ENCODE data around the gene POLR1B.
"Not testable (repeated sequence)": the region's sequence is repeated elsewhere in the genome, so short reads cannot be mapped to it uniquely, and the experiment has no call there.

Gene POLR1B

DNA sequence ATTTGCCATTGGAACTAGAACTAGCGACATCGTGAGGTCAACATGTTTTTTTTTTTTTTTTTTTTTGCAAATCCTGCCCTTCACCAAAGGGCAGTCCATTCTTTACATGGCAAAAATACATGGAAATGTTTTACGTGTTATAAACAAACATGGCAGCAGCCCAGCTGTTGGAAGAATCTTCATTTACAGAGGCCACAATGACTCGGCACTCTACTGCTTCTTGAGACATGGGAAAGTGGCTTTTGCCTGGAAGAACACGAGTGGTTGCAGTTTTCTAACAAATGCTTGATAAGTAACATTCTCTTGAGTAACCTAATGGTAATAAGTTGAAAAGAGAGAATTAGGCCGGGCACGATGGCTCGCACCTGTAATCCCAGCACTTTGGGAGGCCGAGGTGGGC is 22.8 kb upstream of the POLR1B start:
- Histone ChIP-seq H3K9ac (ENCODE audit: low read depth, low read length) (no peak overlapping the region), H3K4me2 (ENCODE audit: low read length) (no peak overlapping the region), H3K4me1 (ENCODE audit: control insufficient read depth, insufficient read depth, low read length) (no peaks in the 10 kb centered on the region), H3K36me3 (ENCODE audit: insufficient read depth, low read length) (peaks cover 64% of the 10 kb centered on the region), H3K27me3 (ENCODE audit: control insufficient read depth, insufficient read depth, low read length) (no peaks in the 10 kb centered on the region), H3K4me3 (ENCODE audit: low read length) (no peak overlapping the region), H3K9me3 (replicated peaks; ENCODE audit: low read length) (no peaks in the 10 kb centered on the region)

DNA sequence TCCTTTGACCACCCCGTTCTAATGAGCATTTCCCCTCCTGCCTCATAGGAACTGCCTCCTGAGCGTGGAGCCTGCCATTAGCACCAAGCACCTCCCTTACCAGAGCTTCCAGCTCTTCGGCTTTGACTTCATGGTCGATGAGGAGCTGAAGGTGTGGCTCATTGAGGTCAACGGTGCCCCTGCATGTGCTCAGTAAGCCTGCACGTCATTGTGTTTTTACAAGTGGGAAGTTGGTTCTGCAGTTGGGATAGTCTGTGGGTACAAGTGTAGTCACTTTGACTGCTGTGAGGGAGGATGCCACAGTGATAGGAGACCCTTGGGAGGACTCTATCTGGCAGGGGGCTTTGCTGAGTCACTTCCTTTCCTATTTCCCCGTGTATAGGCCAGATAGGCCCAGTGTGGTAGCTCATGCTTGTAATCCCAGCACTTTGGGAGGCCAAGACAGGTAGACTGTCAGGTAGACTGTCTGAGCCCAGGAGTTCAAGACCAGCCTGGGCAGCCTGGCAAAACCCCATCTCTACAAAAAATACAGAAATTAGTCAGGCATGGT is 22.0 kb upstream of the POLR1B start:
- Histone ChIP-seq H3K36me3 (ENCODE audit: insufficient read depth, low read length) (peaks cover 56% of the 10 kb centered on the region), H3K4me2 (ENCODE audit: low read length) (no peak overlapping the region), H3K27me3 (ENCODE audit: control insufficient read depth, insufficient read depth, low read length) (no peaks in the 10 kb centered on the region), H3K4me3 (ENCODE audit: low read length) (no peak overlapping the region), H3K9me3 (replicated peaks; ENCODE audit: low read length) (no peaks in the 10 kb centered on the region), H3K4me1 (ENCODE audit: control insufficient read depth, insufficient read depth, low read length) (no peaks in the 10 kb centered on the region), H3K9ac (ENCODE audit: low read depth, low read length) (no peak overlapping the region)

DNA sequence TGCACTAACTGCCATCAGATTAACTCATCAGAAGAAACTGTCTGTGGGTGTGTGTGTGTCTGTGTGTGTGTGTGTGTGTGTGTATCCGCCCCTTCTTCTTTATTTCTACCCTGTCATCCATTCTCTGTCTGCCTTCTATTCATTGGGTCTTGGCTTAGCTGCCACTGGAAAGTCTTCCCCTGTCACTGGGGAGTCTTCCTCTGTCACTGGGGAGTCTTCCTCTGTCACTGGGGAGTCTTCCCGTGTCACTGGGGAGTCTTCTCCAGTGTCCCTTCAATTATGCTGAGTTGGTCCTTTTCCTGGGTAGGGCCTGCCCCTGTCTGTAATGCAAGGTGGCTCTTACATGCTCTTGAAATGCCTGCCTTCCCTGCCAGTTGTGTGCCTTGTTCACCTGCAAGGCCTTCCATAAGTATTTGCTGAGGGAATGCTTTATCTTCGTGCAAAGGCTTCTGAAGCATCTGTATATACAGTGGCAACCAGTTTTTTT is 18.9 kb upstream of the POLR1B start:
- no peaks in the 10 kb centered on the region for H3K4me1 ChIP-seq (ENCODE audit: control insufficient read depth, insufficient read depth, low read length)
- no peak overlapping the region for H3K4me3 ChIP-seq (ENCODE audit: low read length)
- H3K9me3 ChIP-seq (replicated peaks; ENCODE audit: low read length), result no peaks in the 10 kb centered on the region
- H3K36me3 ChIP-seq (ENCODE audit: insufficient read depth, low read length), result peaks cover 50% of the 10 kb centered on the region
- no peak overlapping the region for H3K4me2 ChIP-seq (ENCODE audit: low read length)
- H3K9ac ChIP-seq (ENCODE audit: low read depth, low read length), result no peak overlapping the region
- no peaks in the 10 kb centered on the region for H3K27me3 ChIP-seq (ENCODE audit: control insufficient read depth, insufficient read depth, low read length)

DNA sequence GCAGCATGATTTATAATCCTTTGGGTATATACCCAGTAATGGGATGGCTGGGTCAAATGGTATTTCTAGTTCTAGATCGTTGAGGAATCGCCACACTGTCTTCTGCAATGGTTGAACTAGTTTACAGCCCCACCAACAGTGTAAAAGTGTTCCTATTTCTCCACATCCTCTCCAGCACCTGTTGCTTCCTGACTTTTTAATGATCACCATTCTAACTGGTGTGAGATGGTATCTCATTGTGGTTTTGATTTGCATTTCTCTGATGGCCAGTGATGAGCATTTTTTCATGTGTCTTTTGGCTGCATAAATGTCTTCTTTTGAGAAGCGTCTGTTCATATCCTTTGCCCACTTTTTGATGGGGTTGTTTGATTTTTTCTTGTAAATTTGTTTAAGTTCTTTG is 18.0 kb upstream of the POLR1B start:
- not testable (repeated sequence) for H3K4me1 ChIP-seq (ENCODE audit: control insufficient read depth, insufficient read depth, low read length); H3K4me3 ChIP-seq (ENCODE audit: low read length); H3K27me3 ChIP-seq (ENCODE audit: control insufficient read depth, insufficient read depth, low read length); H3K9ac ChIP-seq (ENCODE audit: low read depth, low read length); H3K9me3 ChIP-seq (replicated peaks; ENCODE audit: low read length); H3K4me2 ChIP-seq (ENCODE audit: low read length)
- H3K36me3 ChIP-seq (ENCODE audit: insufficient read depth, low read length), result peaks cover 50% of the 10 kb centered on the region

DNA sequence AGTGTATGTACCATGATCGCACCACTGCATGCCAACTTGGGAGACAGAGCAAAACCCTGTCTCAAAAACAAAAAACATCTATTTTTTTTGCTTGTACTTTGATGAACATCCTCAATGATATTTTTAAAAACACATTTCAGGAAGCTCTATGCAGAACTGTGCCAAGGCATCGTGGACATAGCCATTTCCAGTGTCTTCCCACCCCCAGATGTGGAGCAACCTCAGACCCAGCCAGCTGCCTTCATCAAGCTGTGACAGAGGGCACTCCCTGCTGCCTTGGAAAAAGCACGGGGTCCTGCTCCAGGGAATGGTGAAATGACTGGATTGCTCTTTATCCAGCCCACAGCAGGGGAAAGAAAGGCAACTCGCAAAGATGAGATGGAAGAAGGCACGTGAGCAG is 13.7 kb upstream of the POLR1B start:
- H3K4me3 ChIP-seq (ENCODE audit: low read length), result no peak overlapping the region
- no peak overlapping the region for H3K4me2 ChIP-seq (ENCODE audit: low read length)
- no peaks in the 10 kb centered on the region for H3K27me3 ChIP-seq (ENCODE audit: control insufficient read depth, insufficient read depth, low read length)
- H3K4me1 ChIP-seq (ENCODE audit: control insufficient read depth, insufficient read depth, low read length), result no peaks in the 10 kb centered on the region
- no peak overlapping the region for H3K9ac ChIP-seq (ENCODE audit: low read depth, low read length)
- H3K36me3 ChIP-seq (ENCODE audit: insufficient read depth, low read length), result peaks cover 52% of the 10 kb centered on the region
- no peaks in the 10 kb centered on the region for H3K9me3 ChIP-seq (replicated peaks; ENCODE audit: low read length)

DNA sequence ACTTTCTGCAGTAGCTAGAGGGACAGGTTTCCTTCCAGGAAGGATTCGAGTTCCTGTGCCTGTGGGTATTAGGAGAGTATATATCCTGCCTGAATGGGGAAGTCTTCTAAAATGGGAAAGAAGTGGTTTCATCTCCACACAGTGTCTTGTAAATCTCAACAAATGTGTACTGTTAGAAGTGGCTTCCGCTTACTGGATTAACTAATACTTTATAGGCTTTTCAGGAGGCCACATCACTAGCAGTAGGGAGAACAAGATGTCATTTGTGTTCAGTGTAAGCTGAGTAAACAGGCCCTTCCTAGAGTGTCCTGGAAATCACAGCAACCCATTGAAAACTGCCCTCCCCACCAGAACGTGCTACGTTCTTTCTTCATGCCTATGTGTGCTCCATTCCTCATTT is 12.5 kb upstream of the POLR1B start:
- Histone ChIP-seq H3K9me3 (replicated peaks; ENCODE audit: low read length) (no peaks in the 10 kb centered on the region), H3K36me3 (ENCODE audit: insufficient read depth, low read length) (peaks cover 52% of the 10 kb centered on the region), H3K4me1 (ENCODE audit: control insufficient read depth, insufficient read depth, low read length) (no peaks in the 10 kb centered on the region), H3K4me3 (ENCODE audit: low read length) (no peak overlapping the region), H3K4me2 (ENCODE audit: low read length) (no peak overlapping the region), H3K9ac (ENCODE audit: low read depth, low read length) (no peak overlapping the region), H3K27me3 (ENCODE audit: control insufficient read depth, insufficient read depth, low read length) (no peaks in the 10 kb centered on the region)

DNA sequence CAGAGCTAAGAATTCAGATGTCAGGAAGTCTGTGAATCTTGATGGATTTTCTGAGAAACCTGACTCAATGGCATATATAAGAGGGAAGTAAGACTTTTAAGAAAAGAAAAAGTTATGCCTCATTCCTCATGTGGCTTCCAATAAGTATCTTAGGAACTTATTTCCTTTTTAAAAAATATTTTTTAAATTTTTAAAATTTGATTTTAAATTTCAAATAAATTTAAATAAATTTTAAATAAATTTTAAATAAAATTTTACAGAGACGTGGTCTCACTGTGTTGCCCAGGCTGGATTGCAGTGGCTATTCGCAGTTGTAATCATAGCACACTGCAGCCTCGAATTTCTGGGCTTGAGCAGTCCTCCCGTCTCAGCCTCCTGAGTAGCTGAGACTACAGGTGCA is 11.5 kb upstream of the POLR1B start:
- Histone ChIP-seq H3K27me3 (ENCODE audit: control insufficient read depth, insufficient read depth, low read length) (no peaks in the 10 kb centered on the region), H3K9ac (ENCODE audit: low read depth, low read length) (no peak overlapping the region), H3K4me2 (ENCODE audit: low read length) (no peak overlapping the region), H3K36me3 (ENCODE audit: insufficient read depth, low read length) (peaks cover 52% of the 10 kb centered on the region), H3K4me1 (ENCODE audit: control insufficient read depth, insufficient read depth, low read length) (no peaks in the 10 kb centered on the region), H3K4me3 (ENCODE audit: low read length) (no peak overlapping the region), H3K9me3 (replicated peaks; ENCODE audit: low read length) (no peaks in the 10 kb centered on the region)

DNA sequence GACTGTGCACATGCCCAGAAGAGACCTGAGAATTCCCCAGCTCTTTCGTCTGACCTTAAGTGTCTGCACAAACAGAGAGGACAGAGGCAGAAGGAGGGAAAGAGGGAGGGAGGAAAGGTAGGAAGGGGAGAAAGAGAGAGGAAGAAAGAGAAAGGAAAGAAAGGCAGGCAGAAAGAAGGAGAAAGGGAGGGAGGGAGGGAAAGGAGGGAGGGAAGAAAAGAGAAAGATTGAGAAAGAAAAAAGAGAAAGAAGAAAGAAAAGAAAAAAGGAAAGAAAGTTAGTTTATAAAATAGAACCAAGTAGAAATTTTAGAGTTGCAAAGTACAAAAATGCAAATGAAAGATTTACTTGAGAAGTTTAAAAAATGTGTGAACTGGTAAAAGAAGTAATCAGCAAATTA is 7.4 kb upstream of the POLR1B start:
- H3K4me2 ChIP-seq (ENCODE audit: low read length), result no peak overlapping the region
- no peak overlapping the region for H3K4me3 ChIP-seq (ENCODE audit: low read length)
- no peaks in the 10 kb centered on the region for H3K27me3 ChIP-seq (ENCODE audit: control insufficient read depth, insufficient read depth, low read length)
- H3K4me1 ChIP-seq (ENCODE audit: control insufficient read depth, insufficient read depth, low read length), result no peaks in the 10 kb centered on the region
- no peak overlapping the region for H3K9ac ChIP-seq (ENCODE audit: low read depth, low read length)
- peaks cover 37% of the 10 kb centered on the region for H3K36me3 ChIP-seq (ENCODE audit: insufficient read depth, low read length)
- H3K9me3 ChIP-seq (replicated peaks; ENCODE audit: low read length), result no peaks in the 10 kb centered on the region

DNA sequence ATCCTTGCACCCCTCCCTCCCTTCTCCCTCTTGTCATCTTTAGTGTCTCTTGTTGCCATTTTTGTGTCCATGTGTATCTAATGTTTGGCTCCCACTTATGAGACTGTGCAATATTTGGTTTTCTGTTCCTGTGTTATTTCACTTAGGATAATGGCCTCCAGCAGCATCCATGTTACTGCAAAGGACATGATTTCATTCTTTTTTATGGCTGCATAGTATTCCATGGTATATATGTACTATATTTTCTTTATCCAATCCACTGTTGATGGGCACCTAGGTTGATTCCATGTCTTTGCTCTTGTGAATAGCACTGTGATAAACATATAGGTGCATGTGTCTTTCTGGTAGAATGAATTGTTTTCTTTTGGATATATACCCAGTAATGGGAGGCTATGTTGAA is 5.6 kb upstream of the POLR1B start:
- not testable (repeated sequence) for H3K4me1 ChIP-seq (ENCODE audit: control insufficient read depth, insufficient read depth, low read length); H3K4me3 ChIP-seq (ENCODE audit: low read length); H3K9ac ChIP-seq (ENCODE audit: low read depth, low read length); H3K9me3 ChIP-seq (replicated peaks; ENCODE audit: low read length); H3K27me3 ChIP-seq (ENCODE audit: control insufficient read depth, insufficient read depth, low read length); H3K4me2 ChIP-seq (ENCODE audit: low read length)
- peaks cover 22% of the 10 kb centered on the region for H3K36me3 ChIP-seq (ENCODE audit: insufficient read depth, low read length)

DNA sequence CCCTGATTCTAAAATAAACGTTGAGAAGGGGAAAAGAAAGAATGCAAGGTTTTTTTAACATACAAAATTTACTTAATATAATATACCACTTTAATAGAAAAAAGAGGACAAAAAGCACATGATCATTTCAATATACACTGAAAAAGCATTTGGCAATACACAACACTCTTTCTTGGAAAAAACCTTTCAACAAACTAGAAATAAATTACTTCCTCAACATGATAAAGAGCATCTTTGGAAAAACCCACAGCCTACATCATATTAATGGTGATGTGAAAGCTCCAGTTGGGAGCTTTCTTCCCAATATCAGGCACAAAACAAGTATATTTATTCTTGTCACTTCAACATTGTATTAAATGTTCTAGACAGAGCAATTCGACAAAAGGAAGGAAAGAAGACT is 3.0 kb upstream of the POLR1B start:
- Histone ChIP-seq H3K4me1 (ENCODE audit: control insufficient read depth, insufficient read depth, low read length) (peaks cover 14% of the 10 kb centered on the region), H3K9ac (ENCODE audit: low read depth, low read length) (no peak overlapping the region), H3K36me3 (ENCODE audit: insufficient read depth, low read length) (no peaks in the 10 kb centered on the region), H3K27me3 (ENCODE audit: control insufficient read depth, insufficient read depth, low read length) (no peaks in the 10 kb centered on the region), H3K4me2 (ENCODE audit: low read length) (no peak overlapping the region), H3K9me3 (replicated peaks; ENCODE audit: low read length) (no peaks in the 10 kb centered on the region), H3K4me3 (ENCODE audit: low read length) (no peak overlapping the region)

DNA sequence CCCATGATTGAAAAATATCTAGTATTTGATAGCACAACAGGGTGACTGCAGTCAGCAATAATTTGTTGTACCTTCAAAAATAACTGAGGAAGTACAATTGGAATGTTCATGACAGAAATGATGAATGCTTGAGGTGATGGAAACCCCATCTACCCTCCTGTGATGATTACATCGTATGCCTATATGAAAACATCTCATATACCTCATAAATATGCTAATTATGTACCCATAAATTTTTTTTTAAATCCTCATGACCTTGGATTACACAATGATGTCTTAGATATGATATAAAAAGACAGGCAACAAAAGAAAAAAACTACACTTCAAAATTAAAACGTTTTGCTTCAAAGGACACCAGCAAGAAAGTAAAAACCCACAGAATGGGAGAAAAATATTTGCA is 1.4 kb upstream of the POLR1B start:
- Histone ChIP-seq H3K27me3 (ENCODE audit: control insufficient read depth, insufficient read depth, low read length) (no peaks in the 10 kb centered on the region), H3K4me2 (ENCODE audit: low read length) (no peak overlapping the region), H3K9me3 (replicated peaks; ENCODE audit: low read length) (no peaks in the 10 kb centered on the region), H3K4me1 (ENCODE audit: control insufficient read depth, insufficient read depth, low read length) (peaks cover 14% of the 10 kb centered on the region), H3K9ac (ENCODE audit: low read depth, low read length) (no peak overlapping the region), H3K4me3 (ENCODE audit: low read length) (peak overlapping the region; percentile 97), H3K36me3 (ENCODE audit: insufficient read depth, low read length) (no peaks in the 10 kb centered on the region)

DNA sequence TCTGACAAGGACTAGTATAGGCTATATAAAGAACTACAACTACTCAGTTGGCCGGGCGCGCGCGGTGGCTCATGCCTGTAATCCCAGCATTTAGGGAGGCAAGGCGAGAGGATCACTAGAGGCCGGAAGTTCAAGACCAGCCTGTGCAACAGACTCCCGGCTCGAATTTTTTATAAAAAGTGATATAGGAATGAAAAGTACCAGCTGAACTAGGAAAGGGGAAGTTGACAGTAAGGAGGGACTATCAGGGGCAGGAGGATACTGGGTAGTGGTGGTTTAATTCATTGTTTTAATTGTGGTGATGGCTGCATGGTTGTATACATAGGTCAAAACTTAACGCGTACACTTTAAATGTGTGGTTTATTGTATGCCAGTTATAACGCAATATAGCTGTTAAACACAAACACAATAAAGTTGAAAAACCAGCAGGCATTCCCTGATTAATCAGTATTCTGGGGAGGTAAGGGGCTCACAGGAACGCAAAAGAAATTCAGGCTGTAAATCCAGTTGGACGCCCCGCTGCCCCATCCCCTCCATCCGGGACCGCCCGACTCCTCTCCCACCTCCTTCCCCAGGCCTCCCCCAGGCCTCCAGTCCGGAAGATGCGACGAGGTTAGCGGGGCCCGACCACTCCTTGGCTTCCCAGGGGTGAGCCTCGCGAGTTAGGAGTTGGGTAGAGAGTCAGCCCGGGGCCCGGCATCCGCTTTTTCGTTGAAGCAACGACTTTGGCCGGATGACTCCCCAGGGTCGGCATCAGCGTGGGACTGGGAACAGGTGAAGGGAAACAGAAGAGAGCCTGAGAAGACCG is 746 bp upstream of the POLR1B start:
- H3K4me2 ChIP-seq (ENCODE audit: low read length), result peak overlapping the region; percentile 88
- no peaks in the 10 kb centered on the region for H3K9me3 ChIP-seq (replicated peaks; ENCODE audit: low read length)
- no peaks in the 10 kb centered on the region for H3K27me3 ChIP-seq (ENCODE audit: control insufficient read depth, insufficient read depth, low read length)
- H3K36me3 ChIP-seq (ENCODE audit: insufficient read depth, low read length), result no peaks in the 10 kb centered on the region
- H3K4me3 ChIP-seq (ENCODE audit: low read length), result peak overlapping the region; percentile 97
- H3K9ac ChIP-seq (ENCODE audit: low read depth, low read length), result peak overlapping the region; percentile 85
- peaks cover 14% of the 10 kb centered on the region for H3K4me1 ChIP-seq (ENCODE audit: control insufficient read depth, insufficient read depth, low read length)

Data from skeletal muscle satellite cell (primary cell).